GM12892 (cell line): ENCODE data around the gene COL6A3.

Experiments
- POLR2A ChIP-seq: IDR thresholded peaks from 2 replicates; pipeline ENCODE4 v1.6.1; 2011; ENCODE audit warnings: low read depth, low read length, control low read depth
- POLR2AphosphoS5 ChIP-seq: IDR thresholded peaks from 2 replicates; pipeline ENCODE4 v1.6.1; 2011; ENCODE audit warnings: low read depth, low read length, control low read depth
- TAF1 ChIP-seq: IDR thresholded peaks from 2 replicates; pipeline ENCODE4 v1.6.1; 2011; ENCODE audit warnings: low read depth, mild to moderate bottlenecking, control low read depth, low read length, borderline replicate concordance

- TF ChIP-seq POLR2A (no peak), POLR2AphosphoS5 (no peak), TAF1 (no peak)
These were observed 10.7 kb downstream of the COL6A3 start for GRCh38 chr2:237403024-237403882.
